H54 (cell line): ENCODE results near the gene SMIM11.
"Not testable (repeated sequence)": the region's sequence is repeated elsewhere in the genome, so short reads cannot be mapped to it uniquely, and the experiment has no call there.

Source experiments
- DNase-seq: peaks from one replicate; pipeline ENCODE4 v3.0.0; 2011; ENCODE audit warnings: low spot score, mixed read lengths; ENCODE audit not compliant: insufficient read length
- FAIRE-seq: peaks from 3 replicates; lab custom pipeline; 2011; peaks lifted over from hg19 to GRCh38; lab: Jason Lieb, UNC
- POLR2A ChIP-seq: IDR thresholded peaks from 2 replicates; pipeline ENCODE4 v1.6.1; 2011; ENCODE audit warnings: low read depth, mild to moderate bottlenecking, low read length

Gene SMIM11

DNA sequence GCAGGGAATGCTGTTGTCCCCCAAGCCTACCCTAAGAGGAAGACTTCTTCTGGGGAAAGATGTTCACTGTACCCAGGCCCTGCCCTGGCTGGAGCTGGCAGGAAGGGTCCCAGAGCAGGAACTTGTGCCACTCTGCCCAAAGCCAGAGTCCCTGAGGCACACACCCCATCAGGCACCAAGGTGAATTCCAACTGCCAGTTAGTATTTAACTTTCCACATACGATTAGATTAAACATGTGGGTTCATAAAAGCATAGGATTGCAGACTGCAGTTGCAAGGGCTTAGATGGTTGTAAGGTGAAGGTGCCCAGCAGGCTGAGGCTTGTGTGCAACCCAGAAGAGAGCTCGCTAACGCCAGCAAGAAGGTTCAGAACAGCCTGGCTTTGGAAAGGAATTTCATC lies 11.6 kb upstream of the SMIM11 start, which contains the start of gene KCNE2:
Gene KCNE2, plus strand, starts transcription at position 274 of the 400 bp plus-strand sequence. CDS start 6,473 bp downstream, outside the sequence.
- no peak for TF ChIP-seq POLR2A
- DNase-seq = no peak
- no peak for FAIRE-seq

GRCh38 chr21:34364921-34365320 lies 10.4 kb upstream of the SMIM11 start:
- FAIRE-seq = no peak
- no peak for DNase-seq

GRCh38 chr21:34365809-34366208 lies 9.5 kb upstream of the SMIM11 start:
- no peak for FAIRE-seq
- TF ChIP-seq POLR2A = no peak
- no peak for DNase-seq

More at GRCh38 chr21:34364921-34365320, 10.4 kb upstream of the SMIM11 start:
- no peak for TF ChIP-seq POLR2A

DNA sequence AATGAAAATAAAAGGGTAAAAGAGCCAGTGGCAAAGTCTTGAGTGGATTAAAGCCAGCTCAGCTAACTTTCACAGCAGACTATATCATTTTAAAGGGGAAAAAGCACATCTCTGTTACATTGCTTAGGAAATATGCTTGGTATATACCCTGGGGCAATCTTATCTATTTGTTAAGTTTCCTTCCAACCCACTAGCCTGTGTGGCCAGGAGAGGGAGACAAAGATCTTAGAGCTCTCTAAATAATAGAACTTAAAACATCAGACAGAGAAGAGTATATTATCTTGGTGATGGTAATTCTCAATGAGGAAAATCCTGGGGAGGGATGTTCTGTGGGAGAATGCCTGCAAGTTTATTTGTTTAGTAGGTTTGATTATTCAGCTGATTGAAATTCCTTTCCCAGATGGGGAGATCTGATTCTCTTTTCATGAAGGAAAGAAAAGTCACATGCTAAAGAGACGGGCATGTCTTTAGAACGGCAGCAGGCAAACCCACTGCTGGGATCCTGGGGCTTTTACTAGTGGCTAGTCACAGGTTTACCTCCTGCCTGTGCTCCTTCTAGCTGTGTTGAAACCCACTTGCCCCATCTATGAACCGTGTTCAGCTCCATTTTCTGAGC lies 7.9 kb upstream of the SMIM11 start:
- peak; percentile 61 for DNase-seq
- FAIRE-seq = no peak
- TF ChIP-seq POLR2A = no peak

GRCh38 chr21:34369741-34370140 lies 5.6 kb upstream of the SMIM11 start:
- DNase-seq = no peak
- no peak for TF ChIP-seq POLR2A
- FAIRE-seq = no peak

DNA sequence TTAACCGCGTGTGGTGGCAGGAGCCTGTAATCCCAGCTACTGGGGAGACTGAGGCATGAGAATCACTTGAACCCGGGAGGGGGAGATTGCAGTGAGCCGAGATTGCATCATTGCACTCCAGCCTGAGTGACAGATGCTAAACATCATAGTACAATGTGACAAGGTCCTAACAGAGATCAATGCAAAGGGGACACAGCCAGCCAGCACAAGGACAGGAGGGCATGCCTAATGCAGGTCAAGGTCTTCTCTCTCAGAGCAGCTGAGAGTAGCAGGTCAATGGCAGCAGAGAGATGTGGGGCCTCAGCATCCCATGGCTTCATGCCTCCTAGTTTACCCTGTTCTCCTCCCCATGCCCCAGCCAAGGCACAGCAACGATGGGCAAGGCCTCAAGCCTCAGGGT lies 3.0 kb upstream of the SMIM11 start:
- no peak for FAIRE-seq
- no peak for TF ChIP-seq POLR2A

GRCh38 chr21:34374462-34374861 lies 845 bp upstream of the SMIM11 start:
- DNase-seq, FAIRE-seq: not testable (repeated sequence)

More for the DNA sequence above, 3.0 kb upstream of the SMIM11 start:
- no peak for DNase-seq

DNA sequence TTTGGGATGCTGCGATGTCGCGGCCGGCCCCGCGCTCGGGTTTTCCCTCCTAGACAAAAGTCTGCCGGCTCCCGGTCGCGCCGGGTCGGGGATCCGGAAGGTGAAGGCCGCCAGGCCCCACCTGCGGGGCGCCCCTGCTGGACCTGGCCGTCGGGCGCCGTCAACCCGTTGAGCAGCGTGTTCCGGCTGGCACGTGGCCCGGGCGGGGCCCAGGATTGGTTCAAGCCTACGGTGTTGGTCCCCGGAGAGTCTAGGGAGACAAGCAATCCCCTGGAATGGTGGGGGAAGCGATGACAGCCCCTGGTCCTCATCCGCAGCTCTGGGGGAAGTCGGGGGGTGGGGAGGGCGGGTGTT lies 289 bp downstream of the SMIM11 start:
- FAIRE-seq, DNase-seq: not testable (repeated sequence)

DNA sequence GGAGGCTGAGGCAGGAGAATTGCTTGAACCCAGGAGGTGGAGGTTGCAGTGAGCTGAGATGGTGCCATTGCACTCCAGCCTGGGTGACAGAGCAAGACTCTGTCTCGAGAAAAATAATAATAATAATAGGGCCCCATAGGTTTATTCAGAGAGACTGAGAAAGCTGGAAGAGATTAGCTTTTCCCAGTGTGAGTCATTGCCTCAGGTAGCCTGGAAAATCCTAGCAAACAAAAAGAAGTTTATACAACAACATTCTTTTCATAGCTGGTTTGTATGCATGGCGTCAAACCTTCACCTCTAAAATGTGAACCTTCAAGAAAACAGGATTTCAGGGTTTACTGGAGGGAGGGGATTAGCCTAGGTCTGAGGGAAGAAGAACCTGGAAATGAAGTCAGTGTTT lies 7.8 kb downstream of the SMIM11 start:
- not testable (repeated sequence) for DNase-seq, FAIRE-seq

DNA sequence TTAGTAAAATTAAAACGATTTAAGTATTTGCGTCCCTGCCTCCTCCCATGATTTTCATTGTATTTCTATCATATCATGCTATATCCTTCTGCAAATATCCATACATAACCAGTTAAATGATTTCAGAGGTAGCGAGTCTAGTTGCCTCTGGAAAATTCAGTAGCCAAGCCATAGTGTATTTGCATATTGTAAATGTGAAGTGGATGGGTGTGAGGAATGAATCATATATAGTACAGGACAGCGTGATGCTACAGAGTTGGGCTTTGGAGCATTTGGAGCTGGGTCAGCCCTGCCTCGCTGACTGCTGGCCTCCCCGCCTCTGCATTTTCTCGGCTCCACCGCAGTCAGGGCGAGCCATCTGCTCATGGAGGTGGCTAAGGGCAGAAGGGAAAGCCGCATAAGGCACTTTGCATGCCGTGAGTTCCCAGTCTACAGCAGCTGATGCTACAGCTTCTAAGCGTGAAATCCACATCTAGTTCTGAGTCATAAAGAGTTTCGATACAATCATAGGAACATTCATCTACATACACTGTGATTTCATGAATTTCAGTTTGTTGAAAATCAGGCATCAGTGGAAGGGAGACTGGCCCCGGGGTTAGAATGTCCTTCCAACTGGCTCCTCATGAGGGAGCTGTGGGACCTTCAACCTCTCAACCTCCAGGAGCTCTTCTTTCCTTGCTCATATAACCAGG lies 8.6 kb downstream of the SMIM11 start:
- FAIRE-seq, DNase-seq: not testable (repeated sequence)

- FAIRE-seq, DNase-seq: not testable (repeated sequence)
These were observed 25.2 kb downstream of the SMIM11 start for GRCh38 chr21:34400522-34400921.

DNA sequence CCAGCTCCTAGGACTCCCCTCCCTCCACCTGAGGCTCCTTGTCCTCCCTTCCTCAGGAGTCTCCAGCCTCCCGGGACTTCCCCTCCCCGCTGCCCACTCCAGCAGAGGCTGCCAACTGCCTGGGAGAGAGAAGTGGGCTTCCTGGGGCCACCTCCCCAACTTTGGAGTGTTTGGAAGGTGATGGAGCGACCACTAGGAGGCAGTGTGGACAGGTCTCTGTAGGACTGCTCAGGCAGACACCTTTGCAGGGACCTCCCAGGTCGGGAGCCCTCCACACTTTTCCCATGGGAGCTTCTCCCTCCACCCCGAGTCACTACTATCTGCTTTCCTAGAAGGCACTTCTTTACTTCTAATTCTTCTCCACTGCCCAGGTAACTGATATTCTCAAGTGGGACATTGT lies 29.4 kb downstream of the SMIM11 start:
- DNase-seq, FAIRE-seq: not testable (repeated sequence)

DNA sequence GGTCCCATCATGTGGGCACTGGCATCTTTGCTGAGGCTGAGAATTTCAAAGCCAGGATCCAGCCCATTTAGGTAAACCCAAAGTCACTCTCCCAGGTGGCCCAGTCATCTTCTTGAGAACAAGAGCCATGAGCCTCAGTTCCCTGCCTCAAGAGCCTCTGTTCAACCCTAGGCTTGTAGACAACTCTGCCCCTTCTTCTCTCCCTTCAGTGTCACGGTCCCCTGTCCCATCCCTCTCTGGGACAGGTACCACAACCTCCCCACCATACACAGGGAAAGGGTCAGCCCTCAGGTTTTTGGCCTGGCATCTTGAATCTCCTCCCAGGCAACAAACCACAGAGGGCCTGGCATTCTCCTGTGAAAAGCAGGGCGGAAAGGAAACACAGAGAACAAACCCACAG lies 30.4 kb downstream of the SMIM11 start:
- not testable (repeated sequence) for DNase-seq, FAIRE-seq

DNA sequence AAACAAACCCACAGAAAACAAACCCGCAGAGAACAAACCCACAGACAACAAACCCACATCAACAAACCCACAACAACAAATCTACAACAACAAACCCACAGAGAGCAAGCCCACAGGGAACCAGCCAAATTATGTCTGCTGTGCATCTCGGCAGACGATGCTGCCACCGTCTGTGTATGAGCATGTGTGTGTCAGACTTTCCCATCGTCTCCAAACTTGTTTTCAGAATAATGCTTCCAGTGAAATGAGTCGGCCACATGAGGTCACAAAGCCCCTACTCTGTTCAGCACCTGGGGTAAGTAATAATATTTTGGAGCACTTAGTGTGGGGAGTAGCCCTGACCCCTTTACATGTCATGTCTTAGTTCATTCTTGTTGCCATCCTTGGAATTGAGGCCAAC lies 30.8 kb downstream of the SMIM11 start:
- DNase-seq, FAIRE-seq: not testable (repeated sequence)

- not testable (repeated sequence) for FAIRE-seq, DNase-seq
These were observed 31.4 kb downstream of the SMIM11 start for GRCh38 chr21:34406676-34407075.

DNA sequence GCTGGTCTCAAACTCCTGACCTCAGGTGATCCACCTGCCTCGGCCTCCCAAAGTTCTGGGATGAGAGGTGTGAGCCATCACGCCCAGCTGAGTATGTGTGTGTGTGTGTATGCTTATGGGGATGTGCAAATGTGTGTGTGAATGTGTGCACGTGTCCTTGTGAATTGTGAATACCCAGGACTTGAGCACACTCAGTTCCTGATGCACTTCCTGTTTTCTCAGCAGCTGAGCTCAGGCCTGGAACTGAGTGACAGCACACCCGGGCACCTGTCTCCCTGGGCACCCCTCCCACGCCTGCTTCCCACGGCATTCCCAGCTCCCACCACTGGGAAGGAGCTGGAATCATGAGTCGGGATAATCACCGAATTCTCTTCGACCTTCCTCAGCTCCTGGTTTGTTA lies 32.0 kb downstream of the SMIM11 start:
- not testable (repeated sequence) for DNase-seq, FAIRE-seq

DNA sequence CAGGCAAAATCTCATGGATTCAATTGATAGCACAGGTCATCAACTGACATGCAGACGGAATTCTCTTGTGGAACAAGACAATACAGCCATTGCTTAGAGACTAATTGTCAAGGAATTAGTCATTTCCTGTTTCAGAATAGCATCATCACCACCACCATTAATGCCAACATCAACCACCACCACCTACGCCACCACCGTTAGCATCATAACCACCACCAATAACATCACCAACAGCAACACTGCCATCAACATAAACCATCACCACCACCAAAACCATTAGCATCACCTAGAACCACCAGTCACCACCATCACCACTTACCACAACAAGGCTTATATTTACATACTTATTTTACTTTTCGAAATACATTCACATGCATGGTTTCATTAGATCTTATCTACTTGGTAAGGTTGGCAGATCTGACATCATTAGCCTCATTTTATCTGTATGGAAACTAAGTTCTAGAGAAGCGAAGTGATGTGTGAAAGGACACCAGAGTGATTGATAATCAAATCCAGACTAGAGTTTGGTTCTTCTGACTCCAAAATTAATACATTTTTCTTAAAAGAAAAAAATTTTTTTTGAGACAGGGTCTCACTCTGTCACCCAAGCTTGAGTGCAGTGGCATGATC lies 42.3 kb downstream of the SMIM11 start:
- not testable (repeated sequence) for DNase-seq, FAIRE-seq

GRCh38 chr21:34423805-34424204 lies 48.5 kb downstream of the SMIM11 start, which contains the start of gene SMIM34:
TSS of gene SMIM34 (minus strand) at chr21:34423951. CDS start at chr21:34423839, 112 bp downstream.
- not testable (repeated sequence) for FAIRE-seq, DNase-seq

GRCh38 chr21:34427339-34427738 lies 52.0 kb downstream of the SMIM11 start:
- DNase-seq, FAIRE-seq: not testable (repeated sequence)

DNA sequence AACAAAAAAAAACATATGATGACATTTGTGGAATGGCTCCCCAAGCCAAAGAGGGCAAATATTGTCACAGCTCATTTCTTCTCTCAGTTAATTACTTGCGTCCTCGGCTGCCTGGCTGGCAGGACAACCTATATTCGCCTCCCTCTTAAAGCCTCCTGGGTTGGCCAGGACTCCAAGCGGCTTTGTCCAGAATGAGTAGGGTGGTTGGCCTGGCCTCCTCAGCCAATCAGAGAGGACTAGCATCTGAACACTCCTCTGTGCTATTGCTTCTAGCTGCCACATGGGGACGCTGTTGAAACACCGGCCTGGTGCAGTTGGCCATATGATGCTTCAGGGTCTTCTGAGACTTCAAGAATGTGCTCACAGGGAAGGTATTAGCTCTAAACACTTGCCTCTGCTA lies 53.1 kb downstream of the SMIM11 start:
- FAIRE-seq, DNase-seq: not testable (repeated sequence)
